HG03575 (cell line): ENCODE data around the gene NMRK2.

Source experiments
- ATAC-seq: cut with Tn5 transposase; IDR thresholded peaks from one replicate; pipeline ENCODE4 v1.9.1; 2021; ENCODE audit not compliant: unreplicated experiment, insufficient number of reproducible peaks, low FRiP score; ENCODE audit errors: extremely low read depth

The NMRK2 gene

DNA sequence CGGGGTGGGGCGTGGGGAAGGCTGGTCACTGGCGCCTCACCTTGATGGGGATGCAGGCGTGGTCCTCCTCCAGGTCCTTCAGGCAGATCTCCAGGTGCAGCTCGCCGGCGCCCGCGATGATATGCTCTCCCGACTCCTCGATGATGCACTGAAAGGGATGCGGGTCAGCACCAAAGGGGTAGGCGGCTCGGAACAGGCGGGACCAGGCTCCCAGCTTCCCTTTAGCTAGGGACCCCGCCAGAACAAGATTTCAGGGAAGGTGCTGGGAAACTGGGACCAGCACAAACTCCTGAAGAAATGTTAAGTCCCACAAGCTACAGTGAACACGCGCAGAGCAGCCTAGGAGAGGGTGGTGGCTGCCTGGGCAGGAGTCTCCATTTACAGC is 46.4 kb downstream of the NMRK2 start:
- no peak for ATAC-seq

DNA sequence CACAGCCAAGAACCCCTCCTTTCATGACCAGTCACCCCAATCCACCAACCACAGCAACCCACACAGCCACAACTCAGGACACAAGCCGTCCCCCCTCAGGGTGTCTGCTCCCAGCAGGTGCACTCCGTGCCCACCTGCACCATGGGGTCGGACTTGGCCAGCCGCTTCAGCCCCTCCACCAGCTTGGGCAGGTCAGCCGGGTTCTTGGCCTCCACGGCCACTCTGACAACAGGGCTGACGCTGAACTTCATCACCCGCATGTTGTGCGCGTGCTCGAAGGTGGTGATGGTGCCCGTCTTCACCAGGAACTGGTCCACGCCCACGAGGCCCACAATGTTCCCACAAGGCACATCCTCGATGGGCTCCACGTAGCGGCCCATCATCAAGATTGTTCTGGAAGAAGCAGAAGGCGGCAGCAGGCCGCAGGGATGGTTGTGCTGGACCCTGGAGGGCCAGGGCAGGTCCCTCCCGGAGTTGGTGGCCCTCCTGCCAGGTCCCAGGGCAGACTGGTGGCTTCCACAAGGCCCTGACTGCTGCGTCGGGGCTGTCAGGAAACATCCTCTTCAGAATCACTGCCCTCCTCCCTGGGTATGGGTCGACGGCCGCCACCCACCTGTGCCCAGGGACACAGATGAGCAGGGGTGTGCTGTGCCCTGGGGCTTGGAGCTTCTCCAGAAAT is 46.9 kb downstream of the NMRK2 start:
- ATAC-seq = no peak

DNA sequence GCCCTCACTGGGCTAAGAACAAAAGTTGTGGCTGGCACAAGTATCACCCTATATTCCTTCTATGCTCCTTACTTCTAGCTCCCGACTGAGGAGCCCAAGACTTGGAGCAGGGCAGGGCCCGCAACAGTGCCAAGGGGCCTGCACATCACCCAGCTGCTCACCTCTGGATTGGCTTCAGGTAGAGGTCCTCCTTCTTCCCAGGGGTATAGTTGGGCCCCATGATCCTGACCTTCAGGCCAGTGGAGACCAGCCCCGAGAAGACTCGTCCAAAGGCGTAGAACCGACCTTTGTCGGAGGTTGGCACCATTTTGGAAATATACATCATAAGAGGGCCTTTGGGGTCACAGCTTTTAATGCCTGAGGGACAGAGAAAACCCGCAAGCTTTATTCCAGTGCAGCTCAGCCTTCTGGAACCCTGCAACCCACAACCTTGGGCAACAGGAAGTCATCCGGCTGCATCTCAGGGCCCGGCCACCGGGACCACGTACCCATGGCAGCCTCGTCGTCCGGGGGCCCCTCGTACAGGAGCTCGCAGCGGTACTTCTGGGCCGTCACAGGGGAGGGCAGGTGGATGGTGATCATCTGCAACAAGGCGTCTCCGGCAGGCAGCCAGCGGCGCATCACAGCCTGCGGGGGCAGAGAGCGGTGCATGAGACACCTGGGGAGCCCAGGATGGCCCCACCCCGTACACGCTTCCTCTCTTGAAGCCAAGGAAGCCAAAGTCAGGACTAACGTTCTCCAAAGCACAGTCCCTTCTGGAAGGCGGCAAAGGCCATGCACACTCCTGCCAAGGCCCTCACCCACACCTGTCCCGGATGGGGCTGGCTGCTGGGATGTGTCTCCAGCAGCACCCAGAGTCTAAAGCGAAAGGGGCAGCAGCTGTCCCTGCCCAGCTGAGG is 47.7 kb downstream of the NMRK2 start:
- no peak for ATAC-seq

GRCh38 chr19:3981373-3981735 is 48.5 kb downstream of the NMRK2 start:
- no peak for ATAC-seq

DNA sequence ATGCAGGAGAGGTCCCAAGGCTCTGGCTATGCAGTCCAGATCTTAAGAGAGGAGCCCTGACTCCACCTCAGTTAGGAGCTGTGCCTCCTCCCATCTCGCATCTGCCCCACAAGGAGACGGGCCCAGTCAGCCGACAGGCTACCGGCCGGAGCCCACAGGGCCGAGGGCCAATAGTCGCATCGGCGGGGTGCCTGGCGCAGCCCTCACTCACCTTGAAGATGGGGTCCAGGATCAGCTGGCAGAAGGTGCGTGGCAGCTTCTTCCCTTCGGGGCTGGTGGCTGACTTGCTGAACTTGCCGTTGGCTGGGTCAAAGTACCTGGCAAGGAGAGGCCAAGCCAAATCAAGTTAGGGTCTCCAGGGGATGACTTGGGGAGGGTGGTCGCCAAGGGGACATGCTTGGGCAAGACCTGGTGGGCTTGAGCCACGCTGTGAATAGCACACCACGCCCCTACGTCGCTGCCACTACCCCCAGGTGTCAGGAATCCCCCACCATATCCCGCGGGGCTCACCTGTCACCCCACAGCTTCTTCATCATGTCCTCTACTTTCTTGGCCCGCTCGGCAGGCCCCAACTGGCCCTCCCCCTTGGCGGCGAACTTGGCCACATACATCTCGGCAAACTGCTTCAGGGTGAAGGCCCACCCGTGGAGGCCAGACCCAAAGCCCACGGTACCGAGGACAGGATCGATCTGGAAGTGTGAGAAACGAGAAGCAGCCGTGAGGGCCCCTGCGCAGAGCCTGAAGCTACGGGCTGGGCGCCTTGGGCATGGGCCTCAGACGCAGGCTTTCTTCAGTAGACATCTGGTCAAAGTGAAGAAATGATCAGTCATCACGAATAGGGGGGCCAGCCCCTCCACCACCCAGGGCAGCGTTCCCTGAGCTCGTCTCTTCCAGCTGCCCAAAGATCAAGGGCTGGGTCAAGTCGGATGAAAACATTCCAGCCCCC is 49.1 kb downstream of the NMRK2 start:
- no peak for ATAC-seq

DNA sequence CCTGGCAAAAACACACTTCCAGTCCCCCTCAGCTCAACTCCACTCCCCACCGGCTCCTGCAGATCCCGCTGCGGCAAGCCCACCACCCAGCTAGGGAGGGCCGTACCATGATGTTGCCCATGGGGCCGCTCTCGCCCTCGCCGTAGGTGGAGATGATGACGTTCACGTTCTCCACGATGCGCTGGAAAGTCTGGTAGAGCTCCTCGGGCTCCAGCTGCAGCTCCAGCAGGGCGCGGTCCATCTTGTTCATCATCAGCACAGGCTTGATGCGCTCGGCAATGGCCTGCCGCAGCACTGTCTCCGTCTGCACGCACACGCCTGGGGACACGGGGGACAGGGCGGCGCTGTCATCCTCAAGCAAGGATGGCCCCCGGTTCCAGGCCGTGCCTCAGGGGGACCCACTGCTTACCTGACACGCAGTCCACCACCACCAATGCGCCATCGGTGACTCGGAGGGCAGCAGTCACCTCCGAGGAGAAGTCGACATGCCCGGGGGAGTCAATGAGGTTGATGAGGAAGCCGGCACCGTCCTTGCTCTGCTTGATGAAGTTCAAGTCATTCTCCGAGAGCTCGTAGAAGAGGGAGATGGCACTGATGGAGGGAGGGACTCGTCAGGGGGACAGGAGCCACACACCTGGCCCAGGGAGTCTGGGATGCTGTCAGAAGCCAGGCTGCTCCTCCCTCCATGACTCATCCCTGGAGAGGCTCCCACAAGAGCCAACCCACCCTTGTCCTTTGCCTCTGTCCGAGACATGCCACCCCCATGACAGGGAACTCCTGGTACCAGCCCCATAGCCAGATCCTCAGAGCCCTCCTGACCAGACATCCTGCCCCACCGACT is 50.1 kb downstream of the NMRK2 start:
- ATAC-seq = no peak

GRCh38 chr19:3983542-3983914 is 50.7 kb downstream of the NMRK2 start:
- no peak for ATAC-seq

DNA sequence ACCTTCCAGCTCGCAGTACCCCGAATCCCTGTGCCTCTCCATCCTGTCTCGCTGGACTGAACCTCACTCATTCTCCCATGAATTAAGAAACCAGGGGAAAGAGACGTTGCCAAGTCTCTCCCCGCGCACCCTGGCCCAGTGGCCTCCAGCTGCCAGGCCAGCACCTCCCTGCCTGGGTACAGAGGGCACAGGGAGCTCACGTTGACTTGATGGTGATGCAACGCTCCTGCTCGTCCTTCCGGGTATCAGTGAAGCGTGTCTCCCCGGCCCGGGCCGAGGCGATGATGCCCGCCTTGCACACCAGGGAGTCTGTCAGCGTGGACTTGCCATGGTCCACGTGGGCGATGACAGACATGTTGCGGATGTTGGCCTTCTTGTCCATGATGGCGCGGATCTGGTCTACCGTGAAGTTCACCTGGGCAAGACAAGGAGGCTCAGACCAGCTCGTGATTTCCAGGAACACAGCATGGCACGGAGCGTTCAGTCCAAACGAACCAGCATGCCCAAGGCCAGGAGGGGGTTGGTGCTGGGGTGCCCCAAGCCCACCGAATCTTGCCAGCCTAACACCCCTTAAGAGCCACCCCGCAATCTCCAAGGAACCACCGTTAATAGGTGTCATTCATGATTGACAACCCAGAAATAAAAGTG is 51.2 kb downstream of the NMRK2 start:
- no peak for ATAC-seq

- ATAC-seq = no peak
Observed at GRCh38 chr19:3984584-3984907, 51.7 kb downstream of the NMRK2 start.

DNA sequence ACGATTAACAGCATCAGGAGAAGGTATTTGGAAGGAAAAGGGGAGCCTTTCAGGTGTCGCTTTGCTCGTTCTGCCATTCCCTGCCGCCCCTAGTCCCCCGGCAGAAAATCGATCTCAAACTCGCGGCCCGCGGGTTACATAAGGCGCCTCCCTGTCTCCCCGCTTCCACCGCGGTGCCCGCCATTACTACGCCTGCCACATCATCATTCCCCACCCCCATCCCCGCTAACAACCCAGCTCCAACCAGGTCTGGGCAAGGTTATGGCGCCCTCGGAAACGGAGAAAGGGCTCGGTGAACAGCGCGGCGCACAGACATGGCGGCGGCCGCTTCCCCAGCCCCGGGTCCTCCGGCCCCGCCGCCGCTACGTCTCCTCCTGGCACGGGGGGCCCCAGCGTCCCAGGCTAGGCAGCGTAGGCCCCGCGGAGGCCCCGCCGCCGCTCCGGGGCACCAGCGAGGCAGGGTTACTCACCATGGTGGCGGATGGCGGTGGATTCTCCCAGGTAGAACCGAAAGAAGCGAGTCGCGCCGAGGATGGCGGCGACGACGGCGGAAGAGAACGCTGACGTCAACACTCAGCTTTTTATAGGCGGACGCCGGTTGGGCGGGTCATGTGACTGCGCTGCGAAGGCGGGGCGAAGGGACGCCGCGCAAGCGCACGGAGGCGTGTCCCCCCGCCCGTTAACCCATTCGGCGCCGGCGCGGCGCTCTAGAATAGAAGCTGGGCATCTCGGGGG is 52.2 kb downstream of the NMRK2 start, which contains the start of gene EEF2:
TSS of gene EEF2 (minus strand) at position 556 of the 735 bp plus-strand sequence. CDS start at position 473, 83 bp downstream.
- ATAC-seq = no peak

DNA sequence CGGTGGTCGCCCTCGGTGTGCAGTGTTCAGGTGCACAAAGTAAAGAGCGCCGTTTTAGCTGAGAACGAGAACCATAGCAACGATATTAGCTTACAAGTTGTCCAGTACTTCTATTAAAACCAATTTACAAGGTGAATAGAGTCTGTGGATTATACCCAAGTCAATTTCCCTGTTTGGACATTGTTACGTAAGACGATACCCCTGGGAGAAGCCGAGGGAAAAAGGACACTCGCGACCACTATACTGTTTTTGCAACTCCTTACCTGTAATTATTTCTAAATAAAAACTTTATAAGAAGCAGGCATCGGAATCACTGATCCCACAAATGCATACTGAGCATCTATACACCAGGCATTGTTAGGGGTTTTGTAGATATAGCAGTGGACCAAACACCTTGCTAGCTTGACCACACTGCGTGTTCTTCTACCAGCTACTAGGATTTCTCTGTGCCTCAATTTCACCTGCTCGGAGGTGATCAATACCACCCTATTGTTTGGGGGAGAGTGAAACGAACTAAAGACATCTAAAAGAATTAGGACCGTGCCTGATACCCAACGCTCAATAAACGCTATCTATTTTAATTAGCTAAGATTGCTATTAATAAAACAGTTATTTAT is 52.9 kb downstream of the NMRK2 start:
- ATAC-seq = no peak

- no peak for ATAC-seq
Observed at GRCh38 chr19:3986260-3987041, 53.6 kb downstream of the NMRK2 start.

GRCh38 chr19:3987619-3988371 is 54.9 kb downstream of the NMRK2 start:
- no peak for ATAC-seq

DNA sequence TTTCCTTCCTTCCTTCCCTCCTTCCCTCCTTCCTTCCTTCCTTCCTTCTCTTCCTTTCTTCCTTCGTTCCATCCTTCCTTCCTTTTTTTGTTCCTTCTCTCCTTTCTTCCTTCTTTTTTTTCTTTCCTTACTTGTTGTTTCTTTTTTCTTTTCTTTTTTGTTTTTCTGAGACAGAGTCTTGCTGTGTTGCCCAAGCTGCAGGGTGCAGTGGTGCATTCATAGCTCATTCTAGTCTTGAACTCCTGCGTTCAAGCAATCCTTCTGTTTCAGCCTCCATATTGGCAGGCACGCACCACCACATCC is 57.9 kb downstream of the NMRK2 start:
- no peak for ATAC-seq
